Measurements from ENCODE around the gene RAB3GAP2. TPM values are rescaled to one million over a fixed set of nuclear protein-coding genes. Genes with fewer than 3 reads are reported as not detected.

Gene RAB3GAP2
- total RNA-seq, 1 donor from 2014 or later: 51.4 TPM

GRCh38 chr1:220303871-220304270 is 31.6 kb upstream of the RAB3GAP2 start:
- intact Hi-C loops (cut with micrococcal nuclease): no loop called here
- no peak for DNase-seq (ENCODE audit: low spot score)
- H3K9me3 Mint-ChIP-seq: no peaks in the 10 kb centered on the region
- H3K27ac Mint-ChIP-seq: no peak overlapping the region
- H3K4me3 Mint-ChIP-seq: no peak overlapping the region
- H3K4me1 Mint-ChIP-seq (ENCODE audit: low read depth): peaks cover 5% of the 10 kb centered on the region
- H3K27me3 Mint-ChIP-seq (ENCODE audit: insufficient read depth): peaks cover 7% of the 10 kb centered on the region
- no peaks in the 10 kb centered on the region for H3K36me3 Mint-ChIP-seq (ENCODE audit: low read depth)

- H3K4me1 Mint-ChIP-seq (ENCODE audit: low read depth): peaks cover 5% of the 10 kb centered on the region
- no peaks in the 10 kb centered on the region for H3K36me3 Mint-ChIP-seq (ENCODE audit: low read depth)
- no peak for DNase-seq (ENCODE audit: low spot score)
- H3K27me3 Mint-ChIP-seq (ENCODE audit: insufficient read depth): peaks cover 7% of the 10 kb centered on the region
- H3K27ac Mint-ChIP-seq: no peak overlapping the region
- no peak overlapping the region for H3K4me3 Mint-ChIP-seq
- intact Hi-C loops (cut with micrococcal nuclease): no loop called here
- no peaks in the 10 kb centered on the region for H3K9me3 Mint-ChIP-seq
Measured at GRCh38 chr1:220301630-220302029, 29.4 kb upstream of the RAB3GAP2 start.

GRCh38 chr1:220300442-220301121 is 28.3 kb upstream of the RAB3GAP2 start:
- no peak for DNase-seq (ENCODE audit: low spot score)
- intact Hi-C loops (cut with micrococcal nuclease): no loop called here
- H3K36me3 Mint-ChIP-seq (ENCODE audit: low read depth): no peaks in the 10 kb centered on the region
- peak overlapping the region; percentile 21 for H3K27ac Mint-ChIP-seq
- H3K27me3 Mint-ChIP-seq (ENCODE audit: insufficient read depth): peaks cover 7% of the 10 kb centered on the region
- peak overlapping the region; percentile 31 for H3K4me3 Mint-ChIP-seq
- H3K9me3 Mint-ChIP-seq: no peaks in the 10 kb centered on the region
- H3K4me1 Mint-ChIP-seq (ENCODE audit: low read depth): peaks cover 5% of the 10 kb centered on the region

GRCh38 chr1:220299337-220299736 is 27.1 kb upstream of the RAB3GAP2 start:
- no peak for DNase-seq (ENCODE audit: low spot score)
- Mint-ChIP-seq H3K36me3 (ENCODE audit: low read depth) (no peaks in the 10 kb centered on the region), H3K27me3 (ENCODE audit: insufficient read depth) (no peaks in the 10 kb centered on the region), H3K4me1 (ENCODE audit: low read depth) (peaks cover 5% of the 10 kb centered on the region), H3K9me3 (no peaks in the 10 kb centered on the region), H3K27ac (no peak overlapping the region), H3K4me3 (no peak overlapping the region)
- intact Hi-C loops (cut with micrococcal nuclease): no loop called here

GRCh38 chr1:220298470-220299205 is 26.4 kb upstream of the RAB3GAP2 start:
- Mint-ChIP-seq H3K9me3 (no peaks in the 10 kb centered on the region), H3K4me3 (no peak overlapping the region), H3K27me3 (ENCODE audit: insufficient read depth) (no peaks in the 10 kb centered on the region), H3K36me3 (ENCODE audit: low read depth) (no peaks in the 10 kb centered on the region), H3K27ac (no peak overlapping the region), H3K4me1 (ENCODE audit: low read depth) (peaks cover 5% of the 10 kb centered on the region)
- intact Hi-C loops (cut with micrococcal nuclease): no loop called here
- DNase-seq (ENCODE audit: low spot score): no peak

DNA sequence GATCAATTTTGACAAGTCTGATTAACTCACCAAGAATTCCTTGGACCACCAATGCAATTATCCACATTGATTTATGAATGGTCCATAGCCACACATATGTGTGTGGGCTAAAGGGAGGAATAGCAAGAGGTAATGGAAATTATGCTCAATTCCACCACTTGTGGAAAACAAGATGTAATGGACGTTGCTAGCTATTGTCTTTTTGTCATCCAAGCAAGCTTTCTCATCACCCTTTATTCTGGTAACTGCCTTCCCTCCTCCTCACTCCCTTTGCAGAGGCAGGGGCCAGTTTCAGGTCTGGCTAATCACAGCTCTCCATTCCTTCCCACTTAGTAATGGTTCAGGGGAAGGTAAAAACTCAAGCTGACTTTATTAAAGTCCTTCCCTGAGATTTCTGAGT is 24.7 kb upstream of the RAB3GAP2 start:
- no peaks in the 10 kb centered on the region for H3K9me3 Mint-ChIP-seq
- peaks cover 2% of the 10 kb centered on the region for H3K27me3 Mint-ChIP-seq (ENCODE audit: insufficient read depth)
- H3K4me3 Mint-ChIP-seq: no peak overlapping the region
- no peak overlapping the region for H3K27ac Mint-ChIP-seq
- intact Hi-C loops (cut with micrococcal nuclease): no loop called here
- no peak for DNase-seq (ENCODE audit: low spot score)
- H3K36me3 Mint-ChIP-seq (ENCODE audit: low read depth): no peaks in the 10 kb centered on the region
- peaks cover 5% of the 10 kb centered on the region for H3K4me1 Mint-ChIP-seq (ENCODE audit: low read depth)

DNA sequence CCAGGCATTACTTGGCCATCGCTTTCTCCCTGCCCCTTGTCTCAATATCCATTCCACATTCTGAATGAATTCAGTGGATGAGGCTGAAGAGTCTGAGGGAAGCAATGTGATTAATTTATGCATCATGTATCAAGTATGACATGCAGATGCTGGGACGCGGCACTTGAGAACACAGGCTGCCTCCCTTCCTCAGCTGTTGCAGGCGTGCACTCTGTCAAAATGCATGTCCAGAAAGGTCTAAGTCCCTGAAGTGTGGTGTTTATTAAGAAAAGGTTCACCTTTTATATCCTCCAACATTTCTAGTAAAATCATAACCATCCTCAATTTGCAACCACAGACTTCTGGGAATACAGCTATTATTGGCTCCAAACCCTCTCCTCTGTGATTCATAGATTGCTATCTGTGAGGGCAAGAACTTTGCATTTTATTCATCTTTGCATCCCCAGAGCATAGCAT is 22.6 kb upstream of the RAB3GAP2 start:
- Mint-ChIP-seq H3K4me1 (ENCODE audit: low read depth) (no peaks in the 10 kb centered on the region), H3K9me3 (no peaks in the 10 kb centered on the region), H3K36me3 (ENCODE audit: low read depth) (no peaks in the 10 kb centered on the region), H3K4me3 (no peak overlapping the region), H3K27me3 (ENCODE audit: insufficient read depth) (peaks cover 2% of the 10 kb centered on the region), H3K27ac (no peak overlapping the region)
- intact Hi-C loops (cut with micrococcal nuclease): loop anchor here (5.0 kb wide), 1 partner anchor 623 kb away; no protein-coding TSS in a partner anchor
- no peak for DNase-seq (ENCODE audit: low spot score)

DNA sequence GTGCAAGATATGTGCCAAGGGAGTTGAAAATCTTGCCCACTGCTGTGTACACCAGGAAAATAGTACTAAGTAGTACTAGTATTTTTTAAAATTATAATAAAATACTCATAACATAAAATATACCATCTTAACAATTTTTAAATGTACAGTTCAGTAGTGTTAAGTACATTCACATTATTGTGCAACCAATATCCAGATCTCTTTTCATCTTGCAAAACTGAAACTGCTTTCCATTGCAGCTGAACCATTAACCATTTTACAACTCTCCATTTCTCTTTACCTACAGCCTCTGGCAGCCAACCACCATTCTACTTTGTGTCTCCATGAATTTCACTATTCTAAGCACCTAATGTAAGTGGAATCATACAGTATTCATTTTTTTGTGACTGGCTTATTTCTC is 19.3 kb upstream of the RAB3GAP2 start:
- Mint-ChIP-seq H3K4me3 (no peak overlapping the region), H3K36me3 (ENCODE audit: low read depth) (no peaks in the 10 kb centered on the region), H3K4me1 (ENCODE audit: low read depth) (no peaks in the 10 kb centered on the region), H3K27me3 (ENCODE audit: insufficient read depth) (peaks cover 12% of the 10 kb centered on the region), H3K27ac (no peak overlapping the region), H3K9me3 (no peaks in the 10 kb centered on the region)
- intact Hi-C loops (cut with micrococcal nuclease): loop anchor here (5.0 kb wide), 1 partner anchor 619 kb away; no protein-coding TSS in a partner anchor
- no peak for DNase-seq (ENCODE audit: low spot score)

GRCh38 chr1:220290140-220290761 is 18.0 kb upstream of the RAB3GAP2 start:
- DNase-seq (ENCODE audit: low spot score): no peak
- intact Hi-C loops (cut with micrococcal nuclease): loop anchor here (5.0 kb wide), 1 partner anchor 618 kb away; no protein-coding TSS in a partner anchor
- Mint-ChIP-seq H3K27ac (no peak overlapping the region), H3K4me1 (ENCODE audit: low read depth) (no peaks in the 10 kb centered on the region), H3K36me3 (ENCODE audit: low read depth) (no peaks in the 10 kb centered on the region), H3K9me3 (no peaks in the 10 kb centered on the region), H3K27me3 (ENCODE audit: insufficient read depth) (peaks cover 17% of the 10 kb centered on the region), H3K4me3 (no peak overlapping the region)

DNA sequence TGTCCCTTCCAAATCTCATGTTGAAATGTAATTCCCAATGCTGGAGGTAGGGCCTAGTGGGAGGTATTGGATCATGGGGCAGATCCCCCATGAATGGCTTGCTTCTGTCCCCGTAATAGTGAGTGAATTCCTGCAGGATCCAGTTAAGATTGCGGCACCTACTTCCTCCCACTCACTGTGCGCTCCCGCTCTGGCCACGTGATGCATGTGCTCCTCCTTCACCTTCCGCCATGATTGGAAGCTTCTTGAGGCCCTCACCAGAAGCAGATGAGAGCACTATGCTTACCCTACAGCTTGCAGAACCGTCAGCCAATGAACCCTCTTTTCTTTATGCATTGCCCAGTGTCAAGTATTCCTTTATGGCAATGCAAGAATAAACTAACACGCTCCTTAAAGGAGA is 14.9 kb upstream of the RAB3GAP2 start:
- Mint-ChIP-seq H3K9me3 (no peaks in the 10 kb centered on the region), H3K27me3 (ENCODE audit: insufficient read depth) (peaks cover 20% of the 10 kb centered on the region), H3K4me1 (ENCODE audit: low read depth) (no peaks in the 10 kb centered on the region), H3K4me3 (no peak overlapping the region), H3K27ac (no peak overlapping the region), H3K36me3 (ENCODE audit: low read depth) (no peaks in the 10 kb centered on the region)
- DNase-seq (ENCODE audit: low spot score): no peak
- intact Hi-C loops (cut with micrococcal nuclease): no loop called here

GRCh38 chr1:220283625-220284024 is 11.4 kb upstream of the RAB3GAP2 start:
- H3K27me3 Mint-ChIP-seq (ENCODE audit: insufficient read depth): peaks cover 21% of the 10 kb centered on the region
- H3K27ac Mint-ChIP-seq: no peak overlapping the region
- no peaks in the 10 kb centered on the region for H3K4me1 Mint-ChIP-seq (ENCODE audit: low read depth)
- intact Hi-C loops (cut with micrococcal nuclease): no loop called here
- no peak for DNase-seq (ENCODE audit: low spot score)
- no peaks in the 10 kb centered on the region for H3K36me3 Mint-ChIP-seq (ENCODE audit: low read depth)
- no peaks in the 10 kb centered on the region for H3K9me3 Mint-ChIP-seq
- no peak overlapping the region for H3K4me3 Mint-ChIP-seq

DNA sequence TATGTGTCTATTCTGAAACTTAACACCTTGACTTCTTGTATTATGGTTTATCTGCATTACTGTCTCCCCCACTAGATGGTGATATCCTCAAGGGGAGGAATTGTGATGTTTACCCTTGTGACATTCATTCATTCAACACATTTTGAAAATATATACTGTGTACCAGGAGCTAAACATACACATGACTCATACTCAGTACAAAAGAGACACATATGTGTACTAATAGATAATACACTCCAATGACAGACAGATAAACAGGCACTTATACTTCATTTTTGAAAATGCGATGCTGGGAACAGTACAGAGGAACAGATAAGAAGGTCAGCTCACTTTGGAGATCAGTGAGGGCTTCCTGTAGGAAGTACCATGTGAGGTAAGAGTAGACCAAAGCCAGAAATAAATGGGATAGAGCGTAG is 8.9 kb upstream of the RAB3GAP2 start:
- no peaks in the 10 kb centered on the region for H3K4me1 Mint-ChIP-seq (ENCODE audit: low read depth)
- DNase-seq (ENCODE audit: low spot score): no peak
- H3K36me3 Mint-ChIP-seq (ENCODE audit: low read depth): no peaks in the 10 kb centered on the region
- no peak overlapping the region for H3K4me3 Mint-ChIP-seq
- no peak overlapping the region for H3K27ac Mint-ChIP-seq
- peaks cover 17% of the 10 kb centered on the region for H3K27me3 Mint-ChIP-seq (ENCODE audit: insufficient read depth)
- no peaks in the 10 kb centered on the region for H3K9me3 Mint-ChIP-seq
- intact Hi-C loops (cut with micrococcal nuclease): no loop called here

DNA sequence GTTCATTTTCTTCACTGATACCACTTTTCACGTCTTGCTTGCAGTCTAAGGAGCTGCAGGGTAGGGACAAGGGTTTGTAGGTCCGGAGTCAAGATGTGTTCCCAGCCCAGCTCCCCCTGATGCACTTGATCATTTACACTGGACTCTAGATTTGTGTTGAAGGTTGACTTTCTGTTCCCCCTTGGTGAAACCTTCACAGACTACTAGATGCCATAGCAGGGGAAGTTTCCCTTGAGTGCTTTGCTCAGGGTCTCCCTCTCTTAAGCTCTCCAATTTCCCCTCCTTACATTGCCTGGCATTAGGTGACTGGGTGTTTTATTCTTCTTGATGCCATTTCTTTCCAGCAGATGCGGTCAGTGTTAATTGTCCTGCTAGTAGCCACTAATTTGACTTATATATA is 8.0 kb upstream of the RAB3GAP2 start:
- Mint-ChIP-seq H3K9me3 (no peaks in the 10 kb centered on the region), H3K4me1 (ENCODE audit: low read depth) (no peaks in the 10 kb centered on the region), H3K27ac (no peak overlapping the region), H3K36me3 (ENCODE audit: low read depth) (no peaks in the 10 kb centered on the region), H3K4me3 (no peak overlapping the region), H3K27me3 (ENCODE audit: insufficient read depth) (peaks cover 16% of the 10 kb centered on the region)
- no peak for DNase-seq (ENCODE audit: low spot score)
- intact Hi-C loops (cut with micrococcal nuclease): no loop called here

Measured in activated T-helper 1 cell treated with anti-CD3 and anti-CD28 coated beads, Interleukin-12 subunit alpha, Interleukin-12 subunit beta, Interleukin-2, Interleukin-4 antibody, amounts not matched to agents 30 ng/mL and 10 ng/mL and 1 ng/mL, durations not matched to agents 14 hours and 24 hours and 36 hours (primary cell).